ENCODE data around the gene INTS1. TPM values are rescaled to one million over a fixed set of nuclear protein-coding genes. Genes with fewer than 3 reads are reported as not detected.
A peak's percentile ranks its signal among the peaks of the same experiment; 100 is the strongest.

INTS1 gene
- total RNA-seq, 1 donor from 2014 or later = 80.7 TPM

DNA sequence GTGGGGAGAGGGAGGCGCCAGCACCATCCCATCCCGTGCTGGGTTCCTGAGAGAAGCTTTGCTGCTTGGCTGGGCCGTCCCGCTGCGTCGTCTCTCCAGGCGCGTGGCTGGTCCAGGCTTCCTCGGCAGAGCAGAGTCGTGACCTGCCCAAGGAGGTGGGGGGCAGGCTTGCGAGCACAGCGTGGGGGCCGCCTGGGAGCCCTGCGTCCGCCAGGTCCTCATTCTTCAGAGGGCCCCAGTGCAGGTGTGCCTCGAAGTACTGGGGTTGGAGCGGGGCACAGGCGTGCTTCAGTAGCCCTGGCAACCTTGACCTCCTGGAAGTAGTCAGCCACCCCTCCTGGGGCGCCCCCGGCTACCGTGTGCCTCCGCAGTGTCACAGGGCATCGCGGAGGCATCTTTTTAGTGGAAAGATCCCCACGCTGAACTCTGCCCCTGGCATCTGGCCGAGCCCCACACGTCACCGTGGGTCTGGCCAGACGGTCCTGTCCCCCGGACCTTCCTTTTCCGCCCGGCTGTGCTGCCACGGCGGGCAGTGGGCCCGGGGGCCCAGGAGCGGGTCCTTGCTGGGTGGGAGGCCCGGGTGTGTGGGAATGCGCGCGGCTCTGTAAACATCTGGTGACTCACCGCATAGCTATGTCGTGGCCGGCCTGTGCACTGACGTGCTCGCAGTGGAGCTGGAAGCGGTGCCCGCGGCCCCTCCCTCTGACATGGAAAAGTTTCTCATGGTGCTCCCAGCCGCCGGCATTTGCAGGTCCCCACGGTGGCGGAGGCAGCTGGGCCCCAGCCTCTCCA, 32.8 kb upstream of the INTS1 start:
- Histone ChIP-seq H3K9me3 (no peaks in the 10 kb centered on the region), H3K4me3 (peak overlapping the region; percentile 57 to 77), H3K4me1 (peaks cover 17 to 54% of the 10 kb centered on the region in 2 donors), H3K27me3 (no peaks in the 10 kb centered on the region), H3K27ac (peak overlapping the region; percentile 98 to 99), H3K36me3 (peaks cover 33 to 42% of the 10 kb centered on the region in 2 donors)
- peak; percentile 87 to 99 for DNase-seq (ENCODE audit: low spot score in 2 of 2)
- TF ChIP-seq, protein P1, sequence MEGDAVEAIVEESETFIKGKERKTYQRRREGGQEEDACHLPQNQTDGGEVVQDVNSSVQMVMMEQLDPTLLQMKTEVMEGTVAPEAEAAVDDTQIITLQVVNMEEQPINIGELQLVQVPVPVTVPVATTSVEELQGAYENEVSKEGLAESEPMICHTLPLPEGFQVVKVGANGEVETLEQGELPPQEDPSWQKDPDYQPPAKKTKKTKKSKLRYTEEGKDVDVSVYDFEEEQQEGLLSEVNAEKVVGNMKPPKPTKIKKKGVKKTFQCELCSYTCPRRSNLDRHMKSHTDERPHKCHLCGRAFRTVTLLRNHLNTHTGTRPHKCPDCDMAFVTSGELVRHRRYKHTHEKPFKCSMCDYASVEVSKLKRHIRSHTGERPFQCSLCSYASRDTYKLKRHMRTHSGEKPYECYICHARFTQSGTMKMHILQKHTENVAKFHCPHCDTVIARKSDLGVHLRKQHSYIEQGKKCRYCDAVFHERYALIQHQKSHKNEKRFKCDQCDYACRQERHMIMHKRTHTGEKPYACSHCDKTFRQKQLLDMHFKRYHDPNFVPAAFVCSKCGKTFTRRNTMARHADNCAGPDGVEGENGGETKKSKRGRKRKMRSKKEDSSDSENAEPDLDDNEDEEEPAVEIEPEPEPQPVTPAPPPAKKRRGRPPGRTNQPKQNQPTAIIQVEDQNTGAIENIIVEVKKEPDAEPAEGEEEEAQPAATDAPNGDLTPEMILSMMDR (IDR thresholded peaks at IDR 0.05) = no peak
- intact Hi-C loops (cut with DNase I) = loop anchor here (2.0 to 10.0 kb wide), 6 partner anchors 24 to 1098 kb away; partner anchors contain the start of genes GET4 and TTYH3

DNA sequence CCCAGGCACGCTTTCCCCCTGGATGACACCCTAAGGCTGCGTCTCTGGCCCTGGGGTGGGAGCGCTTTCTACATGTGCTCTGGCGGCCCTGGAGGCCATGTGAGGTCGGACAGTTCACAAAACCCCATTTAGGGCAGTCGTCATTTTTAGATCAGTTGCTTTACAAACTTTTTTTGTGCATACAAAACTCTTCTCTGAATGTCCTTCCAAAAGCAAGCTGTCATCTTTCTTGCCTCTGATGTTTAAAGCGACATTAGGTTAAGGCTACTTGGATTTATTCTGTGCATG, 32.2 kb upstream of the INTS1 start:
- peaks cover 17 to 54% of the 10 kb centered on the region in 2 donors for H3K4me1 ChIP-seq
- H3K9me3 ChIP-seq = no peaks in the 10 kb centered on the region
- H3K36me3 ChIP-seq = peaks cover 28 to 37% of the 10 kb centered on the region in 2 donors
- H3K27me3 ChIP-seq = no peaks in the 10 kb centered on the region
- H3K4me3 ChIP-seq = peak overlapping the region in 1 of 2 donors; percentile 77
- intact Hi-C loops (cut with DNase I) = loop anchor here (2.0 to 10.0 kb wide), 6 partner anchors 24 to 1098 kb away; partner anchors contain the start of genes GET4 and TTYH3
- no peak for DNase-seq (ENCODE audit: low spot score in 2 of 2)
- H3K27ac ChIP-seq = peak overlapping the region; percentile 98 to 99
- TF ChIP-seq, protein P1 (IDR thresholded peaks at IDR 0.05) = no peak

DNA sequence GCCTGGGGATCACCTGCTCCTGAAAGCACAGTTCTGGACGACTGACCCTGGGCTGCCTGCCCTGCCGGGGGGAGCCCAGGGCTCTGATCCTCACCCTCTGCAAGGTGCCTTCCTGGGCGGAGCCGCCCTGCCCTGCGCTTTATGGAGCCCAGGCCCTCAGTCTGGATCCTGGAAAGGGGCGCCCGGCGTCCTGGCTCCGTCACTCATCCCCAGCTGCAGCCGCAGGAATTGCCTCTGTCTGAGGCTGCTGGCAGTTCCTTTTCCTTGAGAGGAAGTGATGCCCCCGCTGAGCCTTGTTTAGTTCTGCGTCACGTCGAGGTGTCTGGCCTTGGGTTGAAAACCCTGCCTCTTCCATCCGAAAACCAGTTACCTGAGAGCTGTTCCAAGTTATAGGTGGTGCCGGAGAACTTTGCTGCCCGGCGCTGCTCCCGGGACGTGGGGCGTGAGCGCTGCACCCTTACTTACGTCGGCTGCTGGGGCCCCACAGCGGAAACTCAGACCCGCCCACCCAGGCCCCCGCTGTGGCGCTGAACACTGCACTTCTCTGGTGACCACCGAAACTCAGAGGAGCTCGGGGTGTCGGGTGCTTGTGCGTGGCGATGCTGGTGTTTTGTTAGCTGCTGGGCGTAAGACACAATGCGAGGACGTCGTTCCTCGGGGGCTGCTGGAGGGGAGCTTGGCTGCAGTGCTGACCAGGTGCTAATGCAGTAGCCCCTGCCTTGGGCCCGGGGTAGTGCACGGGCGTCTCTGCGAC, 31.7 kb upstream of the INTS1 start:
- H3K27me3 ChIP-seq = no peaks in the 10 kb centered on the region
- peak overlapping the region; percentile 98 to 99 for H3K27ac ChIP-seq
- no peaks in the 10 kb centered on the region for H3K9me3 ChIP-seq
- H3K36me3 ChIP-seq = peaks cover 23 to 31% of the 10 kb centered on the region in 2 donors
- TF ChIP-seq, protein P1 (IDR thresholded peaks at IDR 0.05) = no peak
- intact Hi-C loops (cut with DNase I) = loop anchor here (2.0 to 10.0 kb wide), 6 partner anchors 23 to 1099 kb away; partner anchors contain the start of genes GET4 and TTYH3
- no peak for DNase-seq (ENCODE audit: low spot score in 2 of 2)
- H3K4me3 ChIP-seq = no peak overlapping the region
- H3K4me1 ChIP-seq = peaks cover 17 to 54% of the 10 kb centered on the region in 2 donors

DNA sequence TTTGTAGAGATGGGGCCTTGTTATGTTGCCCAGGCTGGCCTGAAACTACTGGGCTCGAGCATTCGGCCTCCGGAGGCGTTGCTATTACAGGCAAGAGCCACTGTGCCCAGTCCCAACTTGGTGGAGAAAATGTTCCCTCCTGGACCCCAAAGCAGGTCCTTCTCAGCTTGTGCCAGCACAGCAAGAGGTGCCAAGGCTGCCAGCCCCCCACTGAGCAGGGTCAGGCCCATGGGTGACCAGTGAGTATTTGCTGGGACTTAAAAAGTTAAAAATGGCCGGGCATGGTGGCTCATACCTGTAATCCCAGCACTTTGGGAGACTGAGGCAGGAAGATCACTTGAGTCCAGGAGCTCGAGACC, 30.9 kb upstream of the INTS1 start:
- Histone ChIP-seq H3K9me3 (no peaks in the 10 kb centered on the region), H3K4me1 (peaks cover 17 to 56% of the 10 kb centered on the region in 2 donors), H3K27me3 (no peaks in the 10 kb centered on the region), H3K27ac (peak overlapping the region; percentile 98 to 99), H3K36me3 (peaks cover 15 to 23% of the 10 kb centered on the region in 2 donors), H3K4me3 (no peak overlapping the region)
- DNase-seq (ENCODE audit: low spot score in 2 of 2) = no peak
- intact Hi-C loops (cut with DNase I) = loop anchor here (10.0 kb wide), 3 partner anchors 660 to 1100 kb away; partner anchors contain the start of genes GET4 and TTYH3
- TF ChIP-seq, protein P1 (IDR thresholded peaks at IDR 0.05) = no peak

DNA sequence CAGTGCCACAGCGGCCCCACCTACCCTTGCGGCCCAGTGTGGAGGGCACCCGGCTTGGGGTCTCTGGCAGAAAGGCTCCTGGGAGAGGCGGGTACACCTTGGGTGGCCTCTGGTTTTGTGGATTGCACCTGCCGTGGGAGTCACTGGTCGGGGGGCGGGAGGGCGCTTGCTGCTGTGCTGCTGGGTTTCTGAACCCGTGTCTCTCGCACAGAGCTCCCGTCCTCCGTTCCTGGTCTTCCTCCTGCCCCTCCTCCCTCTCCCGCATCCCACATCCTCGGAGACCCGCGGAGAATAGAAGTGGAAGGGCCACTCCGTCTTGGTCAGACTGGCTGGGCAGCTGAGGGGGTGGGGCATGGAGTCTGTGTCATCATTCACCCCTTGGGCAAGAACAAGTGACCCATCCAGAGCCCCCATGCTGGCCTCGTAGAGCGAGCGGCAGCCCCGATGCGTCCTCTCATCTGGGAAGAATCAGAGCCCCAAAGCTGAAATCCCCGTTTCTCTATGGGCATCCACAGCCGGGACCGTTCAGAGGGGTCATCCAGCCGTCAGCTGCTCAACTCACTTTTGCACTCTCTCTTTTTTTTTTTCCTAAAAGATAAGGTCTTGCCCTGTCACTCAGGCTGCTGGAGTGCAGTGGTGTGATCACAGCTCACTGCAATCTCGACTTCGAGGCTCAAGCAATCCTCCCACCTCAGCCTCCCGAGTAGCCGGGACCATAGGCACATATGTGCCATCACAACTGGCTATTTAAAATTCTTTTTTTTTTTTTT, 30.3 kb upstream of the INTS1 start:
- intact Hi-C loops (cut with DNase I) = loop anchor here (10.0 kb wide), 3 partner anchors 660 to 1100 kb away; partner anchors contain the start of genes GET4 and TTYH3
- Histone ChIP-seq H3K9me3 (no peaks in the 10 kb centered on the region), H3K4me3 (peak overlapping the region; percentile 76 to 91), H3K27ac (peak overlapping the region; percentile 98 to 99), H3K27me3 (no peaks in the 10 kb centered on the region), H3K36me3 (peaks cover 9 to 18% of the 10 kb centered on the region in 2 donors), H3K4me1 (peaks cover 17 to 53% of the 10 kb centered on the region in 2 donors)
- TF ChIP-seq, protein P1 (IDR thresholded peaks at IDR 0.05) = no peak
- no peak for DNase-seq (ENCODE audit: low spot score in 2 of 2)
